A673 (cell line): Measurements from ENCODE around the gene FRMD3. TPM values are rescaled to one million over a fixed set of nuclear protein-coding genes. Genes with fewer than 3 reads are reported as not detected.

Experiments
- BruUV-seq: library from RNA; stranded (reverse); fragments of 400-500 nt; replicated peaks from 2 replicates; lab custom pipeline; 2021; lab: Mats Ljungman, UMichigan
- CTCF ChIA-PET: fragments of 300-600 bp; sonication (Branson Sonifier 250); formaldehyde crosslinking; loops from one replicate; lab custom pipeline; 2022; ENCODE audit warnings: antibody characterized with exemption; lab: Charles Lee
- POLR2A ChIA-PET: fragments of 300-600 bp; sonication (Branson Sonifier 250); formaldehyde crosslinking; loops from one replicate; lab custom pipeline; 2022; ENCODE audit warnings: antibody characterized with exemption; ENCODE audit not compliant: low non-redundant PET; lab: Charles Lee
- DNase-seq: peaks from one replicate; pipeline ENCODE4 v3.0.0-alpha.2; 2015; ENCODE audit warnings: low spot score
- H3K27ac ChIP-seq: fragments of 200-600 bp; sonication (generic); 2 replicates; pipeline ENCODE4 v1.5.1; 2016; ENCODE audit warnings: mixed run types, low read depth, mild to moderate bottlenecking, mixed read lengths, antibody characterized with exemption, low read length; ENCODE audit not compliant: poor library complexity, severe bottlenecking
- H3K27me3 ChIP-seq: fragments of 200-600 bp; sonication (generic); replicated peaks from 2 replicates; pipeline ENCODE4 v1.6.1; 2017; ENCODE audit warnings: mixed run types, low read depth, mild to moderate bottlenecking, mixed read lengths, antibody characterized with exemption, low read length; ENCODE audit not compliant: insufficient read depth, poor library complexity
- H3K36me3 ChIP-seq: fragments of 200-600 bp; sonication (generic); 2 replicates; pipeline ENCODE4 v1.6.1; 2016; ENCODE audit warnings: mixed run types, mild to moderate bottlenecking, mixed read lengths, antibody characterized with exemption, low read length; ENCODE audit not compliant: insufficient read depth, poor library complexity, severe bottlenecking
- H3K4me1 ChIP-seq: fragments of 200-600 bp; sonication (generic); 2 replicates; pipeline ENCODE4 v1.6.1; 2017; ENCODE audit warnings: mixed run types, mild to moderate bottlenecking, mixed read lengths, antibody characterized with exemption, low read length; ENCODE audit not compliant: insufficient read depth, poor library complexity, severe bottlenecking
- H3K4me3 ChIP-seq: fragments of 200-600 bp; sonication (generic); 2 replicates; pipeline ENCODE4 v1.5.1; 2016; ENCODE audit warnings: low read depth, mixed run types, mild to moderate bottlenecking, mixed read lengths, low read length; ENCODE audit not compliant: poor library complexity, severe bottlenecking
- H3K9me3 ChIP-seq: fragments of 200-600 bp; sonication (generic); 2 replicates; pipeline ENCODE4 v1.6.1; 2016; ENCODE audit warnings: mixed run types, low read depth, mild to moderate bottlenecking, mixed read lengths, antibody characterized with exemption, low read length; ENCODE audit not compliant: poor library complexity, severe bottlenecking
- EZH2 ChIP-seq: fragments of 200-600 bp; sonication (generic); IDR thresholded peaks from 2 replicates; pipeline ENCODE4 v1.6.1; 2017; ENCODE audit warnings: borderline replicate concordance, low read depth, mild to moderate bottlenecking, mixed read lengths, antibody characterized with exemption, low read length; ENCODE audit not compliant: poor library complexity, severe bottlenecking
- intact Hi-C: fragments of 100-400 bp; cut with micrococcal nuclease; formaldehyde crosslinking; loops from one replicate; pipeline ENCODE4 v1.10.0; 2022; ENCODE audit not compliant: unreplicated experiment
- total RNA-seq: library from RNA; stranded (reverse); gene quantifications from 2 replicates; pipeline ENCODE4 v1.2.3, GENCODE V29; 2021
- TF ChIP-seq, protein P1 (sequence below): fragments of 300-800, 200-600 bp; sonication (generic); conservative IDR thresholded peaks from 2 replicates; pipeline ENCODE4 v1.5.1; 2017; ENCODE audit warnings: low read depth, mild to moderate bottlenecking, antibody characterized with exemption, low read length, moderate library complexity, mixed read lengths

Gene FRMD3
- total RNA-seq, 1 experiment from 2014 or later: 1.0 TPM

DNA sequence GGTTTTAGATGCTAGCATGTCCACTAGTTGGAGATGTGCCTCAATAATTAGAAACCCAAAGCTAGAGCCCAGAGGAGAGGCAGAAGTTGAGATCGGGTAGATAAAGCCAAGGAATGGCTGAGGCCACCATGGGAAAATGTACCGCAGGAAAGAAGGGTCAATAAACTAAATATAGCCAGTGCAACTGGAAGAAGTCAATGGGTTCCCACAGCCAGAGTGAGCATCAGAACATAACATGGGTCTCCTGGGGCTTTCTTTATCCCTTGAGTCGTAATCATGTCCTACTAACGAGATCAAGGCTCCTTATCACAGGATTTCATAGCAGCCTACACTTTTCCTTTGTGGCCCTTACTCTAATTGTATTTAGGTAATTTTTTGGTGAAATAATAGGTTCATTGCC is 61.7 kb downstream of the FRMD3 start:
- Histone ChIP-seq H3K36me3 (no peaks in the 10 kb centered on the region), H3K27ac (no peak overlapping the region), H3K27me3 (peaks cover 14% of the 10 kb centered on the region), H3K9me3 (no peaks in the 10 kb centered on the region), H3K4me3 (no peak overlapping the region), H3K4me1 (no peaks in the 10 kb centered on the region)
- no peak for TF ChIP-seq EZH2
- TF ChIP-seq, protein P1, sequence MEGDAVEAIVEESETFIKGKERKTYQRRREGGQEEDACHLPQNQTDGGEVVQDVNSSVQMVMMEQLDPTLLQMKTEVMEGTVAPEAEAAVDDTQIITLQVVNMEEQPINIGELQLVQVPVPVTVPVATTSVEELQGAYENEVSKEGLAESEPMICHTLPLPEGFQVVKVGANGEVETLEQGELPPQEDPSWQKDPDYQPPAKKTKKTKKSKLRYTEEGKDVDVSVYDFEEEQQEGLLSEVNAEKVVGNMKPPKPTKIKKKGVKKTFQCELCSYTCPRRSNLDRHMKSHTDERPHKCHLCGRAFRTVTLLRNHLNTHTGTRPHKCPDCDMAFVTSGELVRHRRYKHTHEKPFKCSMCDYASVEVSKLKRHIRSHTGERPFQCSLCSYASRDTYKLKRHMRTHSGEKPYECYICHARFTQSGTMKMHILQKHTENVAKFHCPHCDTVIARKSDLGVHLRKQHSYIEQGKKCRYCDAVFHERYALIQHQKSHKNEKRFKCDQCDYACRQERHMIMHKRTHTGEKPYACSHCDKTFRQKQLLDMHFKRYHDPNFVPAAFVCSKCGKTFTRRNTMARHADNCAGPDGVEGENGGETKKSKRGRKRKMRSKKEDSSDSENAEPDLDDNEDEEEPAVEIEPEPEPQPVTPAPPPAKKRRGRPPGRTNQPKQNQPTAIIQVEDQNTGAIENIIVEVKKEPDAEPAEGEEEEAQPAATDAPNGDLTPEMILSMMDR: no peak
- no TSS peak for BruUV-seq
- DNase-seq: no peak
- POLR2A ChIA-PET: no interaction called here
- intact Hi-C loops: no loop called here
- CTCF ChIA-PET: no interaction called here

DNA sequence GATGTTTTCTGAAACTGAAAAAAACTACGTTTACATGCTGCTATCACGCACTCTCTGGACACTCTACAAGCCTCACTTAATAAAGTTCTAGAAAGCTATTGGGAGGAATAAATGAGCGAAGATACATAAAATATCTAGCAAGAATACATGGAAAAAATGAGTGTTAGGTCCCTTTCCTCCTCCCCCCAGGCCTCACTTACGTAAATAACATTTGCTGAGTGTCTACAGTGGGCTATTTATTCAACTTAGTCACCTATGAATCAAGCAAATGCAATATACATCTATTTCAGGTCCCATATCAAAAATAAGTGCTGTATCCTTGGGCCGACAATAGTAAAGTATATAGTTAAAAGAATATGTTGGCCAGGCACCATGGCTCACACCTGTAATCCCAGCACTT is 62.5 kb downstream of the FRMD3 start:
- no peak for DNase-seq
- Histone ChIP-seq H3K4me3 (no peak overlapping the region), H3K9me3 (no peaks in the 10 kb centered on the region), H3K36me3 (no peaks in the 10 kb centered on the region), H3K27ac (no peak overlapping the region), H3K27me3 (peaks cover 17% of the 10 kb centered on the region), H3K4me1 (no peaks in the 10 kb centered on the region)
- CTCF ChIA-PET: no interaction called here
- no peak for TF ChIP-seq EZH2
- TF ChIP-seq, protein P1: no peak
- POLR2A ChIA-PET: no interaction called here
- BruUV-seq: no TSS peak
- intact Hi-C loops: no loop called here

DNA sequence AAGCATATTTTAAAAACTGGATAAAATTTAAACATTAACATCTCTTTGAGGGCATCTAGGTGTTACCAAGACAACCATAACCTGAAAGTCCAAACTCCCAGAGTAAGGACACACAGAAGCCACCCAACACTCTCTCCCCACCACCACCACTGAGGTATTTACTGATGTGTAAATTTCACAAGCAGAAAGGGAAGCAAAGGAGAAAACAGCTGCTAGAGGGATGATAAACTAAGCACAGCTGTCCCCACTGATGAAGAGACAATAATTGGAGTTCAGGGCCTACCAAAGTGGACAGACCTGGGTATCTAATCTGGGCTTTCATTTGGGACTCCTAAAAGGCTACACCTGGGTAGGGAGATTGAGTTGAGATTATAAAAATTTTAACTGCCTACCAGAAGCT is 63.6 kb downstream of the FRMD3 start:
- ChIA-PET POLR2A (no interaction called here), CTCF (no interaction called here)
- Histone ChIP-seq H3K4me3 (no peak overlapping the region), H3K27me3 (peaks cover 28% of the 10 kb centered on the region), H3K36me3 (no peaks in the 10 kb centered on the region), H3K4me1 (no peaks in the 10 kb centered on the region), H3K27ac (no peak overlapping the region), H3K9me3 (no peaks in the 10 kb centered on the region)
- intact Hi-C loops: no loop called here
- no peak for DNase-seq
- no peak for TF ChIP-seq EZH2
- TF ChIP-seq, protein P1: no peak
- no TSS peak for BruUV-seq
